Endothelial cell of umbilical vein (primary cell): ENCODE data around the gene TM9SF3. TPM values are rescaled to one million over a fixed set of nuclear protein-coding genes. Genes with fewer than 3 reads are reported as not detected.

Experiments
- BruUV-seq: library from RNA; stranded (reverse); fragments of 400-500 nt; replicated peaks from 2 replicates; lab custom pipeline; 2021; lab: Mats Ljungman, UMichigan
- CTCF ChIA-PET: fragments of 300-600, 350-600 bp; sonication (Branson Sonifier 250); formaldehyde crosslinking; loops from one replicate; lab custom pipeline; 2021; ENCODE audit warnings: antibody characterized with exemption, inconsistent platforms; lab: Charles Lee
- POLR2A ChIA-PET: fragments of 300-600, 350-600 bp; sonication (Branson Sonifier 250); formaldehyde crosslinking; loops from one replicate; lab custom pipeline; 2021; ENCODE audit warnings: antibody characterized with exemption, inconsistent platforms; lab: Charles Lee
- DNase-seq: peaks from one replicate; pipeline ENCODE4 v3.0.0-alpha.2; 2011; ENCODE audit warnings: low read depth, low spot score
- FAIRE-seq: peaks from 2 replicates; lab custom pipeline; 2011; peaks lifted over from hg19 to GRCh38; lab: Jason Lieb, UNC
- H2AFZ ChIP-seq: 2 replicates; pipeline ENCODE4 v1.6.0; 2012; ENCODE audit warnings: low read depth, low read length, control low read depth, inconsistent platforms
- H3K27ac ChIP-seq: 2 replicates; pipeline ENCODE4 v1.5.1; 2011; ENCODE audit warnings: low read depth, mild to moderate bottlenecking, control low read depth, low read length, moderate library complexity; ENCODE audit not compliant: insufficient read depth
- H3K27me3 ChIP-seq, 2 experiments: 2 replicates each; pipeline versions ENCODE4 v1.6.0 to v1.6.1; 2011; ENCODE audit warnings: low read length in 2 of 2, mixed read lengths in 1 of 2; ENCODE audit not compliant: control insufficient read depth in 2 of 2, insufficient read depth in 2 of 2
- H3K36me3 ChIP-seq, 2 experiments: 2 replicates in 1 of 2; 3 replicates in 1 of 2; pipeline ENCODE4 v1.5.1; 2011; ENCODE audit warnings: low read length in 2 of 2, mild to moderate bottlenecking in 1 of 2, moderate library complexity in 1 of 2; ENCODE audit not compliant: control insufficient read depth in 2 of 2, insufficient read depth in 2 of 2; ENCODE audit errors: extremely low read depth in 1 of 2
- H3K4me1 ChIP-seq: 3 replicates; pipeline ENCODE4 v1.5.1; 2011; ENCODE audit warnings: mild to moderate bottlenecking, low read length; ENCODE audit not compliant: control insufficient read depth, insufficient read depth; ENCODE audit errors: extremely low read depth
- H3K4me2 ChIP-seq: 2 replicates; pipeline ENCODE4 v1.6.1; 2011; ENCODE audit warnings: low read length, control low read depth, mixed read lengths; ENCODE audit not compliant: insufficient read depth
- H3K4me3 ChIP-seq, 3 experiments: fragments of 200-600 bp in 1 of 3; sonication (generic), shearing (Covaris generic) in 1 of 3; replicated peaks in 1 of 3; 2 replicates each; pipeline ENCODE4 v1.5.1; 2011 to 2016; ENCODE audit warnings: control low read depth in 3 of 3, low read length in 3 of 3, mild to moderate bottlenecking in 2 of 3, inconsistent platforms in 1 of 3, low read depth in 1 of 3, moderate library complexity in 1 of 3; ENCODE audit not compliant: insufficient read depth in 1 of 3
- H3K79me2 ChIP-seq: 2 replicates; pipeline ENCODE4 v1.6.0; 2012; ENCODE audit warnings: low read length, inconsistent platforms; ENCODE audit not compliant: control insufficient read depth, insufficient read depth
- H3K9ac ChIP-seq: replicated peaks from 2 replicates; pipeline ENCODE3; 2011; ENCODE audit warnings: low read length, control low read depth; ENCODE audit not compliant: insufficient read depth; ENCODE audit errors: extremely low read depth
- H3K9me1 ChIP-seq: replicated peaks from 3 replicates; pipeline ENCODE4 v1.6.0; 2011; ENCODE audit warnings: mild to moderate bottlenecking, low read length; ENCODE audit not compliant: control insufficient read depth, insufficient read depth; ENCODE audit errors: extremely low read depth
- H3K9me3 ChIP-seq: replicated peaks from 2 replicates; pipeline ENCODE4 v1.5.1; 2012; ENCODE audit warnings: low read length, inconsistent platforms; ENCODE audit not compliant: control insufficient read depth, insufficient read depth
- H4K20me1 ChIP-seq: replicated peaks from 2 replicates; pipeline ENCODE3; 2011; ENCODE audit warnings: mild to moderate bottlenecking, low read length; ENCODE audit not compliant: control insufficient read depth, insufficient read depth; ENCODE audit errors: extremely low read depth
- CTCF ChIP-seq, 2 donors: IDR thresholded peaks; 1 replicate in 1 of 2; 2 replicates in 1 of 2; pipeline ENCODE4 v1.5.1; 2011; ENCODE audit warnings: low read length in 2 of 2, mild to moderate bottlenecking in 2 of 2, moderate library complexity in 2 of 2, control low read depth in 1 of 2, inconsistent platforms in 1 of 2, low read depth in 1 of 2; ENCODE audit not compliant: insufficient read depth in 1 of 2; ENCODE audit errors: extremely low read depth in 1 of 2
- EZH2 ChIP-seq: IDR thresholded peaks from 2 replicates; pipeline ENCODE4 v1.6.1; 2012; ENCODE audit warnings: borderline replicate concordance, low read depth, mild to moderate bottlenecking, moderate library complexity, low read length, inconsistent platforms; ENCODE audit not compliant: severe bottlenecking
- FOS ChIP-seq: IDR thresholded peaks from 2 replicates; pipeline ENCODE4 v1.6.1; 2011; ENCODE audit warnings: mild to moderate bottlenecking, low read length, moderate library complexity, borderline replicate concordance; ENCODE audit not compliant: insufficient read depth
- GATA2 ChIP-seq: IDR thresholded peaks from 2 replicates; pipeline ENCODE4 v1.7.0; 2011; ENCODE audit warnings: low read depth, mild to moderate bottlenecking, moderate library complexity, mixed read lengths, low read length; ENCODE audit not compliant: insufficient read length, insufficient read depth
- JUN ChIP-seq: IDR thresholded peaks from 2 replicates; pipeline ENCODE4 v1.6.1; 2011; ENCODE audit warnings: borderline replicate concordance, low read depth; ENCODE audit not compliant: insufficient read length, insufficient read depth
- MAX ChIP-seq: IDR thresholded peaks from 2 replicates; pipeline ENCODE4 v1.6.1; 2011; ENCODE audit not compliant: insufficient read depth, insufficient read length
- MYC ChIP-seq: IDR thresholded peaks from one replicate; pipeline ENCODE4 v1.6.1; 2011; ENCODE audit warnings: mild to moderate bottlenecking, low read depth, low read length
- POLR2A ChIP-seq: IDR thresholded peaks from 2 replicates; pipeline ENCODE4 v1.6.1; 2012; ENCODE audit warnings: low read depth, mild to moderate bottlenecking, control low read depth, low read length
- POLR2AphosphoS5 ChIP-seq: IDR thresholded peaks from 2 replicates; pipeline ENCODE4 v1.6.1; 2012; ENCODE audit warnings: low read depth, mild to moderate bottlenecking, control low read depth, low read length, moderate library complexity; ENCODE audit not compliant: insufficient read depth
- dilution Hi-C: fragments of 300-500 bp; cut with MboI; formaldehyde crosslinking; loops from one replicate; pipeline ENCODE4 v1.15.0; 2019; ENCODE audit warnings: low sequenced_read_pairs; ENCODE audit not compliant: extremely low pct_ligation_motif_present
- intact Hi-C: fragments of 100-400 bp; cut with micrococcal nuclease; formaldehyde crosslinking; loops from one replicate; pipeline ENCODE4 v1.10.0; 2022
- polyA plus RNA-seq, 4 experiments: library from polyadenylated mRNA; depleted of rRNA in 3 of 4; stranded (reverse) in 3 of 4; unstranded in 1 of 4; fragments of >200 nt; gene quantifications; 2 replicates each; pipeline versions ENCODE4 v1.2.1 to v1.2.3, GENCODE V29; 2011 to 2012; ENCODE audit warnings: missing spikeins in 1 of 4
- total RNA-seq: library from RNA; stranded (reverse); gene quantifications from 2 replicates; pipeline ENCODE4 v1.2.3, GENCODE V29; 2021

Gene TM9SF3
- total and polyA plus RNA-seq, 2 donors (not counting 3 experiments of a cell fraction or from before 2014, with no cell fraction given) = 133 to 144 TPM

DNA sequence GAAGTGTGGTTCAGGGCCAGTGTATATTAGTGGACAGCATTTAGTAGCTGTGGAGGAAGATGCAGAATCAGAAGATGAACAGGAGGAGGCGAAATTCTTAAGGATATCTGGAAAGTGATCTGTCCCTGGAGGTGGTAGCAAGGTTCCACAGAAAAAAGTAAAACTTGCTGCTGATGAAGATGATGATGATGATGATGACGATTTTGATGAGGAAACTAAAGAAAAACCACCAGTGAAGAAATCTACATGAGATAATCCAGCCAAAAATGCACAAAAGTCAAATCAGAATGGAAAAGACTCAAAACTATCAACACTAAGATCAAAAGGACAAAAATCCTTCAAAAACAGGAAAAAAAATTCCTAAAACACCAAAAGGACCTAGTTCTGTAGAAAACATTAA is 26.3 kb downstream of the TM9SF3 start:
- no peak overlapping the region for H3K4me3 ChIP-seq

More for the DNA sequence above, 26.3 kb downstream of the TM9SF3 start:
- Histone ChIP-seq H3K27ac (no peak overlapping the region), H3K9ac (no peak overlapping the region), H3K4me2 (no peak overlapping the region), H2AFZ (no peak overlapping the region), H3K36me3 (peaks cover 6 to 15% of the 10 kb centered on the region in 2 experiments), H3K79me2 (peaks cover 73% of the 10 kb centered on the region), H3K9me3 (no peaks in the 10 kb centered on the region), H3K27me3 (no peaks in the 10 kb centered on the region), H3K9me1 (no peaks in the 10 kb centered on the region), H3K4me1 (no peaks in the 10 kb centered on the region), H4K20me1 (peaks cover 9% of the 10 kb centered on the region)
- DNase-seq (no peak), FAIRE-seq (no peak)
- ChIA-PET POLR2A (no interaction called here), CTCF (interaction anchor here (0.8 kb wide), 1 partner anchor 164 kb away, joined by 3 read pairs; no protein-coding TSS in a partner anchor)
- TF ChIP-seq FOS = no peak
- TF ChIP-seq CTCF (IDR thresholded peaks at IDR 0.05; ENCODE audit: extremely low read depth in 1 of 2, insufficient read depth in 1 of 2, low read depth in 1 of 2, low read length in 2 of 2) = no peak
- no peak for TF ChIP-seq EZH2
- TF ChIP-seq MYC = no peak
- no peak for TF ChIP-seq POLR2A
- TF ChIP-seq JUN = no peak
- no peak for TF ChIP-seq MAX
- no peak for TF ChIP-seq POLR2AphosphoS5
- no peak for TF ChIP-seq GATA2
- intact Hi-C loops (no loop called here), dilution Hi-C loops (no loop called here)
- BruUV-seq = no TSS peak
